ENCODE results near the gene SLAMF9.

SLAMF9 gene

GRCh38 chr1:159933347-159933746 lies 20.7 kb downstream of the SLAMF9 start:
- Histone ChIP-seq H3K9me2 (replicated peaks; ENCODE audit: low read depth, low read length) (no peaks in the 10 kb centered on the region), H2AFZ (ENCODE audit: low read length) (no peak overlapping the region), H3K4me3 (ENCODE audit: low read length, poor library complexity, severe bottlenecking) (no peak overlapping the region), H3K9me3 (ENCODE audit: insufficient read depth, low read depth, low read length) (no peaks in the 10 kb centered on the region), H3K4me2 (ENCODE audit: low read depth, low read length, poor library complexity, severe bottlenecking) (no peak overlapping the region), H3F3A (ENCODE audit: low read depth) (no peaks in the 10 kb centered on the region), H4K20me1 (ENCODE audit: insufficient read depth, low read length, poor library complexity, severe bottlenecking) (no peaks in the 10 kb centered on the region), H3K27me3 (ENCODE audit: insufficient read depth, low read length, poor library complexity, severe bottlenecking) (no peaks in the 10 kb centered on the region), H3K36me3 (ENCODE audit: insufficient read depth, low read length) (no peaks in the 10 kb centered on the region), H3K79me2 (ENCODE audit: insufficient read depth, low read length) (no peaks in the 10 kb centered on the region), H3K9ac (ENCODE audit: low read depth, low read length, poor library complexity, severe bottlenecking) (no peak overlapping the region), H3K4me1 (ENCODE audit: insufficient read depth, low read length, poor library complexity, severe bottlenecking) (no peaks in the 10 kb centered on the region)
- TF ChIP-seq CTCF (conservative IDR thresholded peaks at IDR 0.05; ENCODE audit: low read length): no peak
- no peak for TF ChIP-seq EZH2phosphoT487 (IDR thresholded peaks at IDR 0.05; ENCODE audit: borderline replicate concordance)

- Histone ChIP-seq H4K20me1 (ENCODE audit: insufficient read depth, low read length, poor library complexity, severe bottlenecking) (no peaks in the 10 kb centered on the region), H2AFZ (ENCODE audit: low read length) (no peak overlapping the region), H3F3A (ENCODE audit: low read depth) (no peaks in the 10 kb centered on the region), H3K4me2 (ENCODE audit: low read depth, low read length, poor library complexity, severe bottlenecking) (no peak overlapping the region), H3K79me2 (ENCODE audit: insufficient read depth, low read length) (no peaks in the 10 kb centered on the region), H3K36me3 (ENCODE audit: insufficient read depth, low read length) (no peaks in the 10 kb centered on the region), H3K9me2 (replicated peaks; ENCODE audit: low read depth, low read length) (no peaks in the 10 kb centered on the region), H3K4me3 (ENCODE audit: low read length, poor library complexity, severe bottlenecking) (no peak overlapping the region), H3K9me3 (ENCODE audit: insufficient read depth, low read depth, low read length) (no peaks in the 10 kb centered on the region), H3K4me1 (ENCODE audit: insufficient read depth, low read length, poor library complexity, severe bottlenecking) (no peaks in the 10 kb centered on the region), H3K9ac (ENCODE audit: low read depth, low read length, poor library complexity, severe bottlenecking) (no peak overlapping the region), H3K27me3 (ENCODE audit: insufficient read depth, low read length, poor library complexity, severe bottlenecking) (no peaks in the 10 kb centered on the region)
- TF ChIP-seq CTCF (conservative IDR thresholded peaks at IDR 0.05; ENCODE audit: low read length): no peak
- TF ChIP-seq EZH2phosphoT487 (IDR thresholded peaks at IDR 0.05; ENCODE audit: borderline replicate concordance): no peak
Observed at GRCh38 chr1:159932296-159933285, 21.4 kb downstream of the SLAMF9 start.

GRCh38 chr1:159931795-159932173 lies 22.3 kb downstream of the SLAMF9 start:
- H3F3A ChIP-seq (ENCODE audit: low read depth): no peaks in the 10 kb centered on the region
- no peaks in the 10 kb centered on the region for H3K27me3 ChIP-seq (ENCODE audit: insufficient read depth, low read length, poor library complexity, severe bottlenecking)
- no peaks in the 10 kb centered on the region for H3K9me2 ChIP-seq (replicated peaks; ENCODE audit: low read depth, low read length)
- H4K20me1 ChIP-seq (ENCODE audit: insufficient read depth, low read length, poor library complexity, severe bottlenecking): no peaks in the 10 kb centered on the region
- H3K9ac ChIP-seq (ENCODE audit: low read depth, low read length, poor library complexity, severe bottlenecking): no peak overlapping the region
- H3K4me2 ChIP-seq (ENCODE audit: low read depth, low read length, poor library complexity, severe bottlenecking): no peak overlapping the region
- no peaks in the 10 kb centered on the region for H3K4me1 ChIP-seq (ENCODE audit: insufficient read depth, low read length, poor library complexity, severe bottlenecking)
- H3K79me2 ChIP-seq (ENCODE audit: insufficient read depth, low read length): no peaks in the 10 kb centered on the region
- H3K36me3 ChIP-seq (ENCODE audit: insufficient read depth, low read length): no peaks in the 10 kb centered on the region
- no peak overlapping the region for H3K4me3 ChIP-seq (ENCODE audit: low read length, poor library complexity, severe bottlenecking)
- no peaks in the 10 kb centered on the region for H3K9me3 ChIP-seq (ENCODE audit: insufficient read depth, low read depth, low read length)
- H2AFZ ChIP-seq (ENCODE audit: low read length): no peak overlapping the region
- TF ChIP-seq EZH2phosphoT487 (IDR thresholded peaks at IDR 0.05; ENCODE audit: borderline replicate concordance) (no peak), CTCF (conservative IDR thresholded peaks at IDR 0.05; ENCODE audit: low read length) (no peak)
